DMS153 treated with DMSO at 0.1 percent for 48 hours (cell line): ENCODE results near the gene TAPBP.
"Not testable (repeated sequence)": the region's sequence is repeated elsewhere in the genome, so short reads cannot be mapped to it uniquely, and the experiment has no call there.

Source experiments
- DNase-seq: peaks from one replicate; lab custom pipeline; 2025; ENCODE audit not compliant: unreplicated experiment; lab: John Stamatoyannopoulos, UW

Gene TAPBP

DNA sequence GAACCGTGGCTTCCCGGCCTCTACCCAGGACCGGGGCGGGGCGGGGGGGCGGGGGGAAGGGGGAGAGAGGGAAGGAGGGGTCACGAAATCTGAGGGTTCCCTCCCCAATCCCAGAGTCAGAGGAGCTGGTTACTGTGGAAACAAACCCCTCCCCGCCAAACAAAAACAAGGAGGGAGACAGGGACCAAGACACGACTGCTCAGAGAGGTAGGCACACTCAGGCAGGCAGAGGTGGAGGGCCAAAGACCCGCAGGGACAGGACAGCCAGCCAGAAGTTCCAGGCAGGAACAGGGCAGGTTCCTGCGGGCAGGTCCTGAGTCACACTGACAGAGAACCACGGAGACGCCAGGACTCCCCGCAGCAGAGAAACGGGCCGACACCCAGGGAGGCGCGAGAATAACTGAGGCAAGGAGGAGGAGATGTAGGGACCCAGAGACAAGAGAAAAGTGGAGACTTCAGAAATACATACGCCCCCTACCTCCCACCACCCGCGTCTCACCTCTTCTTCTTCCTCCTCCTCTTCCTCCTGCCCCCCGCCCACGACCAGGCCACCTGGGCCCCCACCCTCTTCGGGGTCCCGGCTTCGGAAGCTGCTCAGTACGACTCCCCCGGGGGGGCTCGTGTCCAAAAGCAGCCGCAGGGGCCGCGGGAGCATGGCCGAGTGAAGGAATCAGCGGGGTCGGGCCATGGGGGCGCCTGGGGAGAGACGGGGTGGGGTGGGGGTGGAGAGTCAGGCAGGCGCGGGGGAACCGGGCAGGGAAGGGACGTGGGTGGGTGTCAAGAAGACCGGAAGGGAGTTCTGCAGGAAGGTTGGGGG lies 15.7 kb downstream of the TAPBP start:
- DNase-seq, result peak; percentile 20

DNA sequence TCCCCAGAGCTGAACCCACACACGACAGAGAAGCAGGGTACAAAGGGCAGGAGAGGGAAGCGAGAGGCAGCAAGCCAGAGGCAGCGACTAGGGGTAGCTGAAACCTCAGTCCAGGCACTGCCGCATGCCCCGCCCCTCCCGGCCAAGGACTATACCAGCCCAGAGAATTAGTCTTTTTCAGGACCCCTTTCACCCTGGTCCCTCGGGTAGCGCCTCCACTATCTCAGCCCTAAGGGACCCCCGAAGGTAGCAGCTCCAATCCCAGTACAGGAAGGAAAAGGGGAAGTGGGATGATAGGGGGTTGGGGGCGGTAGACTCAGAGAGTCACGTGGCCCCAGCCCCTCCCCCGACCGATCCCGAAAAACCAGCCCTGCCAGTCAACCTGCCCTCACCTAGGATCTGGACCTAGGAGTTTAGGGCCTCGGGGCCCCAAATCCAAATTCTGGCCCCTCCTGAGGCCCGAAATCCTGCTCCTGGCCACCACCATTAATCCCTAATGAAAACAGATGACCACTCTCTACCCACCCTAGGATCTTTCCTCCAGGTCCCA lies 16.4 kb downstream of the TAPBP start:
- no peak for DNase-seq

GRCh38 chr6:33296797-33297405 lies 17.0 kb downstream of the TAPBP start:
- DNase-seq, result no peak

DNA sequence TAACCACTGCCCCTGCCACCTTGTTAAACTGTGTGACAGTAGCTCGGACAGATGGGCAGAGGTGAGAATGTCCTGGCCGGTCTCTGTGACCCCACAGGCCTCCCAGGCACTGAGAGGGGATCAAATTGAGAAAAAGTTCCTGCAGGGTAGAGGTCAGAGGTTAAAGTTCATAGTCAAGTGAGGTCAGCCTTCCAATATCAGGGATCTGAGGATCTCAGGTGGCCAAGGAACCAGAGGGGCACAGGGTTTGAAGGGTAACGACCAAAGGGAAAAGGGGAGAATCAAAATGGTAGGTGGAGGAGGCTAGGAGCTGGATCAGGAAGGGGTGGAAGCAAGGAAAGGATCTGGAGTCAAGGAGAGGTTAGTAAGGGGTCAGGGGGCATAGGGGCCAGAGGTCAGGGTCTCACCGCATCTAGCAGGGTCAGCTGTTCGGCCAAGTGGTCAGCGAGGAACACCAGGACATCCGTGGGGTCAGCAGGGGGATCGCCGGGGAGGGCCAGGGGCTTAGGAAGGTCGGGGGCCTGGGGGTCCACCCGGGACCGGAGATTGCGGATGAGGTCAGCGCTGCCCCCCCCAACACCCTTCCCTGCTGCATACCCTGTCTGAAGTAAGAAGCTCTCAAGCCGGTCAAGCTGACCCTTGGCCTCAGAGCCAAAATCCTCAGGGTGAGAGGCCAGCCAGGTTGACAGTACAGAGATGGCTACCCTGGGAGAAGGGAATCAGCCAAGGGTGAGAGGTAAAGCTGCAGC lies 18.1 kb downstream of the TAPBP start:
- DNase-seq, result no peak

- no peak for DNase-seq
These were observed 19.6 kb downstream of the TAPBP start for GRCh38 chr6:33294086-33294823.

GRCh38 chr6:33292996-33293682 lies 20.7 kb downstream of the TAPBP start:
- DNase-seq, result no peak

DNA sequence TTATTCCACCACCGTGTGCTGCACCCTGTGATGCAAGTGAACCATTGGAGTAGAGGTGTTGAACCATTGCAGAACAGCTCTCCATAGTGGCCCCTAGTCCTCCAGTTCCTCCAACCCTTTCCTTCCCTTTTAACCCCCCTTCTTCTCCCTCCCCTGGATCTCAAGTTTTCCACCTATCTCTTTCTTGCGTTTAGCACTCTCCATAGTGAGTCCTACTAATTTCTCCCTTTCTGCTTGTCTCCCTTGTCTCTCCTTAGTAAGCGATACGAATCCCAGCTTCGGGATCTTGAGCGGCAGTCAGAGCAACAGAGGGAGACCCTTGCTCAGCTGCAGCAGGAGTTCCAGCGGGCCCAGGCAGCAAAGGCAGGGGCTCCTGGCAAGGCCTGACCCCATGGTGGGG lies 23.4 kb downstream of the TAPBP start:
- DNase-seq, result no peak

GRCh38 chr6:33289784-33290315 lies 24.0 kb downstream of the TAPBP start:
- no peak for DNase-seq

- peak; percentile 92 for DNase-seq
These were observed 24.7 kb downstream of the TAPBP start, which contains the start of the genes PFDN6 and WDR46 for GRCh38 chr6:33288921-33289783. PFDN6 (plus strand) TSS chr6:33289601; CDS start chr6:33289857, 256 bp downstream. WDR46 (minus strand) TSS chr6:33289239; CDS start chr6:33289170, 69 bp downstream.

GRCh38 chr6:33288141-33288920 lies 25.5 kb downstream of the TAPBP start:
- no peak for DNase-seq

GRCh38 chr6:33286946-33287914 lies 26.6 kb downstream of the TAPBP start:
- no peak for DNase-seq

DNA sequence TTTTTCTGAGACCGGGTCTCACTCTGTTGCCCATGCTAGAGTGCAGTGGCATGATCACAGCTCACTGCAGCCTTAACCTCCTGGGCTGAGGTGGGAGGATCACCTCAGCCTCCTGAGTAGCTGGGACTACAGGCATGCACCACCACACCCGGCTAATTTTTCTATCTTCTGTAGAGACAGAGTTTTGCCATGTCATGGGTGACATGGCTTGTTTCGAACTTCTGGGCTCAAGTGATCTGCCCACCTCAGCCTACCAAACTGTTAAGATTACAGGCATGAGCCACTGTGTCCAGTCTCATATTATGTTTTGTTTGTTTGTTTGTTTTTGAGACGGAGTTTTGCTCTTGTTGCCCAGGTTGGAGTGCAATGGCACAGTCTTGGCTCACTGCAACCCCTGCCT lies 28.7 kb downstream of the TAPBP start:
- DNase-seq, result not testable (repeated sequence)

DNA sequence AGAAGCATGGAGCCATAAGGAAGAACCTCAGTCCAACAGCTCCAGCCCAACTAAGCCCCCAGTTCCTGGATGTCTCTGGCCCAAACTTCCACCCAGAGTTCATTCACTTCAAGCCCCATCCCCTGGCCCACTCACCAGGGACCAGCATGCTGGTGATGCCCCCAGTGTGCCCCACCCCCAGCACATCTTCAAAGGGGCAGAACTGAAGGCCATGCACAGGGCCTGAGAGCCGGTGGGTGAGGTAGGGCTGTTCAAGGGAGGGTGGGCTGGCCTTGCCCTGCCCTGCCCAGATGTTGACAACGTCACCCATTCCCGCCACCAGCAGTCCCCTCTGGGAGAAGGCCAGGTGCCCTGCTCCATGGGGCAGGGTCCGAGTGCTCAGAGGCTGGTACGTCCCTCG lies 33.3 kb downstream of the TAPBP start:
- DNase-seq, result no peak

- DNase-seq, result peak; percentile 18
These were observed 33.8 kb downstream of the TAPBP start for GRCh38 chr6:33279971-33280511.

GRCh38 chr6:33279257-33279695 lies 34.6 kb downstream of the TAPBP start:
- no peak for DNase-seq

GRCh38 chr6:33278810-33279209 lies 35.1 kb downstream of the TAPBP start:
- no peak for DNase-seq

- DNase-seq, result no peak
These were observed 35.5 kb downstream of the TAPBP start for GRCh38 chr6:33278392-33278741.
